Osteocyte (in vitro differentiated cells): Measurements from ENCODE around the gene PHC1. TPM values are rescaled to one million over a fixed set of nuclear protein-coding genes. Genes with fewer than 3 reads are reported as not detected.
"Not testable (repeated sequence)": the region's sequence is repeated elsewhere in the genome, so short reads cannot be mapped to it uniquely, and the experiment has no call there.

Experiments used
- DNase-seq: peaks from one replicate; pipeline ENCODE4 v3.0.0; 2021; ENCODE audit warnings: mixed read lengths; ENCODE audit not compliant: unreplicated experiment; ENCODE audit errors: extremely low spot score
- H3K27ac Mint-ChIP-seq: one replicate; pipeline ENCODE4 v1.8.0; 2021; ENCODE audit warnings: mild to moderate bottlenecking, mixed read lengths; ENCODE audit not compliant: unreplicated experiment
- H3K27me3 Mint-ChIP-seq: one replicate; pipeline ENCODE4 v1.8.0; 2021; ENCODE audit warnings: mixed read lengths; ENCODE audit not compliant: unreplicated experiment
- H3K36me3 Mint-ChIP-seq: one replicate; pipeline ENCODE4 v1.8.0; 2021; ENCODE audit warnings: mixed read lengths; ENCODE audit not compliant: unreplicated experiment
- H3K4me1 Mint-ChIP-seq: one replicate; pipeline ENCODE4 v1.8.0; 2021; ENCODE audit warnings: mixed read lengths; ENCODE audit not compliant: unreplicated experiment
- H3K4me3 Mint-ChIP-seq: one replicate; pipeline ENCODE4 v1.8.0; 2021; ENCODE audit warnings: mild to moderate bottlenecking, moderate library complexity, mixed read lengths; ENCODE audit not compliant: unreplicated experiment
- H3K9me3 Mint-ChIP-seq: one replicate; pipeline ENCODE4 v1.8.0; 2021; ENCODE audit warnings: mixed read lengths; ENCODE audit not compliant: unreplicated experiment
- total RNA-seq: library from RNA; stranded (reverse); gene quantifications from 2 replicates; pipeline ENCODE4 v1.2.1, GENCODE V29; 2021
- TF ChIP-seq, protein P1 (sequence below): fragments of 200-600 bp; sonication (generic); IDR thresholded peaks from 2 replicates; pipeline ENCODE4 v1.5.0; 2021; ENCODE audit warnings: antibody characterized with exemption, mild to moderate bottlenecking, moderate library complexity

Gene PHC1
- total RNA-seq, 1 donor from 2014 or later = 47.0 TPM

DNA sequence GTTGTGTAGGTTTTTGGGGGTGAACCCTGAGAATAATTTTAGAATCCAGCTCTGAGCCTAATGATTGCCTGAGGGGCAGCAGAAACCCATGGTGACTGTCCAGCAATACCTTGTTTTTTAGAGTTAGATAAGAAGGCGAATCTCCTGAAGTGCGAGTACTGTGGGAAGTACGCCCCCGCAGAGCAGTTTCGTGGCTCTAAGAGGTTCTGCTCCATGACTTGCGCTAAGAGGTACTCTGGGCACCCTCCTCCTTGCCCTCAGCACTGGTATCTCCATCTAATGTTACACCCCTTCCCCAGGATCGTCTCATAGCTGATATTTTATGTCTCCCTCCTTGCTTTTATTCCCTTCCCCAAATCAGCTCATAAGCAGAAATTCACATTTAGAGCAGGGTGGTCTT is 22.4 kb downstream of the PHC1 start:
- Mint-ChIP-seq H3K4me1 (no peaks in the 10 kb centered on the region), H3K27me3 (no peaks in the 10 kb centered on the region), H3K4me3 (no peak overlapping the region), H3K9me3 (no peaks in the 10 kb centered on the region), H3K27ac (no peak overlapping the region), H3K36me3 (peaks cover 39% of the 10 kb centered on the region)
- DNase-seq = no peak
- TF ChIP-seq, protein P1, sequence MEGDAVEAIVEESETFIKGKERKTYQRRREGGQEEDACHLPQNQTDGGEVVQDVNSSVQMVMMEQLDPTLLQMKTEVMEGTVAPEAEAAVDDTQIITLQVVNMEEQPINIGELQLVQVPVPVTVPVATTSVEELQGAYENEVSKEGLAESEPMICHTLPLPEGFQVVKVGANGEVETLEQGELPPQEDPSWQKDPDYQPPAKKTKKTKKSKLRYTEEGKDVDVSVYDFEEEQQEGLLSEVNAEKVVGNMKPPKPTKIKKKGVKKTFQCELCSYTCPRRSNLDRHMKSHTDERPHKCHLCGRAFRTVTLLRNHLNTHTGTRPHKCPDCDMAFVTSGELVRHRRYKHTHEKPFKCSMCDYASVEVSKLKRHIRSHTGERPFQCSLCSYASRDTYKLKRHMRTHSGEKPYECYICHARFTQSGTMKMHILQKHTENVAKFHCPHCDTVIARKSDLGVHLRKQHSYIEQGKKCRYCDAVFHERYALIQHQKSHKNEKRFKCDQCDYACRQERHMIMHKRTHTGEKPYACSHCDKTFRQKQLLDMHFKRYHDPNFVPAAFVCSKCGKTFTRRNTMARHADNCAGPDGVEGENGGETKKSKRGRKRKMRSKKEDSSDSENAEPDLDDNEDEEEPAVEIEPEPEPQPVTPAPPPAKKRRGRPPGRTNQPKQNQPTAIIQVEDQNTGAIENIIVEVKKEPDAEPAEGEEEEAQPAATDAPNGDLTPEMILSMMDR = no peak

DNA sequence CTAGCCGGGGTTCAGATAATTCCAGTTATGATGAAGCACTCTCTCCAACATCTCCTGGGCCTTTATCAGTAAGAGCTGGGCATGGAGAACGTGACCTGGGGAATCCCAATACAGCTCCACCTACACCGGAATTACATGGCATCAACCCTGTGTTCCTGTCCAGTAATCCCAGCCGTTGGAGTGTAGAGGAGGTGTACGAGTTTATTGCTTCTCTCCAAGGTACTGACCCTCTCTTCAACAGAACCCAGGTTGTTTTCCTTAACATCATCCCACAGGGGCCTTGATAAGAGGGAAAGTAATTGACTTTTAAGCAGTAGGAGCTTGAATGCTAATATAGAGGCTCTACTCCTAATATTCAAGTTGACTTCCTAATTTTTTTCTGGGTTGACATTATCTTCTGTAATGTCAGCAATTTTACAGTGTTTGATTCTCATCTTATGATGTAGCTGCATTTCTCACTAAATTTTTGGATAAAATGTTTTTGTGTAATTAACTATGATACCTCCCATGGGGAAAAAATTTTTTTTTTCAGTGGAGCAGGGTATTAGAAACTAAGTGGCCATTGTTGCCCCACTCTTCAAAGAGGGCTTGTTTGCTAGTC is 23.6 kb downstream of the PHC1 start:
- H3K27ac Mint-ChIP-seq, H3K9me3 Mint-ChIP-seq, H3K27me3 Mint-ChIP-seq, H3K4me1 Mint-ChIP-seq, H3K4me3 Mint-ChIP-seq, DNase-seq: not testable (repeated sequence)
- peaks cover 46% of the 10 kb centered on the region for H3K36me3 Mint-ChIP-seq

DNA sequence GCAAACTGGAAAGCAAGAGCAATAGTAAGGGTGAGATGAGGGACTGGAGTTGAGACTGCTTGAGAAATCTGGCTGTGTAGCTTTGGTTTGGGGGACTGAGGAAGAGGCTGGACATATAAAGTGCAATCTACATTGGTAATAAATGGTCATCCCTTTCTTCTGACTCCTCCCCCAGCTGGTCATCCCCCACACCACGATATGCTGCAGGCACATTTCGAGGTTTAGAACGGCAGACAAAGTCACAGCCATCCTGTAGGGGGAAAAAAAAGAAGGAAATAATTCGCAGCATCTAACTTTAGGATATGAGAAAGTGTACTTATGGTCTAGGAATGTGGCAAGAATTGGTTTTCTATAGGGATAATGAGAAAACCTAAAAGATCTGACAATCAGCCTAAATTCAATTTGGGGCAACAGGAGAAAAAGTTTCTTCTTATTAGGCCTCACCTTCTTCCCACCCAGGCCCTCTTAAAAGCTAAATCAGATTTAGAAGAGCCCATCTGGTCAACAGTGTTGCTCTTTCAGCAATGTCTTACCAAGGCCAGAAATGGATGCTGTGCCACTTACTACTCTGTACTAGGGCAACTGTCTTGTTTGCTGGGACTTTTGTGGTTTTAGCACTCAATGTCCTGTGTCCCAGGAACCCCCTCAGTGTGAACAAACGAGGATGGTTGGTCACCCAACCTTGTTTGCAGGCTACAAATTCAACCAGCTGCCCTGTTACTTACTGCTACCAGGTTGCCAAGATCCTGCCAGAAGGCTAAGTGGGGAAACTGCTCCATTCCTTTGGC is 27.6 kb downstream of the PHC1 start:
- Mint-ChIP-seq H3K4me1 (peaks cover 2% of the 10 kb centered on the region), H3K4me3 (no peak overlapping the region), H3K9me3 (no peaks in the 10 kb centered on the region)

DNA sequence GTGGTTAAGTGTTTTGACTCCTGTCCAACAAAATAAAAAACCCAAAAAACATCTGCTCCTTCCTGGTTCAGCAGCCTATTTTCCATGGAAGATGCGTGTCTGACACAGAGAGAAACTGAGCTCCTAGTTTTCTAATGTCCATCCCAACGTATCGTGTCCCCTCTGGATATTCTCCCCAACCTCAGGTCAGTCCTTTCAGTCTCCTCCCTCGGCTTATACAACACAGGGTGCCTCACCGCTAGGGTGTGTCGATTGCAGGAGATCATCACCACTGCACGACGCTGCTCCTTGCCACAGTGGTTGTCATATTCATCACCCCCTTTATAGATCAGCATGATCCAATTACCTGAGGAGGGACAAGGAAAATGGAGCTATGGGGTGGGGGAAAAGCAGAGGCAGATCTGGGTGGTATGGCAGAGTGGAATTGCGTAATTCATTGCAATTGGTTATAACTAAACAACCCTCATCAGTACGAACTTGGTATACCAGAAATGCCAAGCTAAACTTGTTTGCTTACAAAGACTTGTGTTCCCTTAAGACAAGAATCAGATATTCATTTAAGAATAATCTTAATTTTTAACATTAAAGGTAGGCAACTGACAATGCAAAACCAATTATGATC is 29.4 kb downstream of the PHC1 start:
- H3K36me3 Mint-ChIP-seq = peaks cover 28% of the 10 kb centered on the region

More for the DNA sequence above, 27.6 kb downstream of the PHC1 start:
- DNase-seq = no peak
- peaks cover 35% of the 10 kb centered on the region for H3K36me3 Mint-ChIP-seq
- H3K27me3 Mint-ChIP-seq = no peaks in the 10 kb centered on the region
- TF ChIP-seq, protein P1 = no peak
- no peak overlapping the region for H3K27ac Mint-ChIP-seq

DNA sequence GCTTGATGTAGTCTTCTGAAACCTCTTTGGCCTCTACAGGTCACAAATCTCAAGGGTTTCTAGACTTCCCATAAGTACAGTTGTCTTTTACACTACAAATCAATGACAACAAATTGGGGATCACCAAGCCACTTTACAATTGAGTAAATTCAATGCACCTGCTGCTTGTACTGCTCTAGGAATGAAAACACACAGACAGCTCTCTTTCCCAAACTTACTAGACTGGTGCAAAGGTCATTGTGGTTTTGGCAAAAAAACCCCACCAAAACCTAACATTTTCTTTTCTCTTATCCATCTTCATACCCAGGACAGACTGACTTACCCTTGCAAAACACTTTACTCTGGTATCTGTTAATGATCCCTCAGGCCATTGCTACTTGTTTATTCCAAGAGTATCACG is 32.4 kb downstream of the PHC1 start:
- H3K4me1 Mint-ChIP-seq = peaks cover 28% of the 10 kb centered on the region
- H3K9me3 Mint-ChIP-seq = no peaks in the 10 kb centered on the region
- H3K4me3 Mint-ChIP-seq = no peak overlapping the region
- no peak overlapping the region for H3K27ac Mint-ChIP-seq
- H3K36me3 Mint-ChIP-seq = peaks cover 21% of the 10 kb centered on the region
- no peak for DNase-seq
- no peaks in the 10 kb centered on the region for H3K27me3 Mint-ChIP-seq
- TF ChIP-seq, protein P1 = no peak

More for the DNA sequence above, 29.4 kb downstream of the PHC1 start:
- no peak for DNase-seq
- Mint-ChIP-seq H3K4me3 (no peak overlapping the region), H3K4me1 (peaks cover 16% of the 10 kb centered on the region), H3K27ac (no peak overlapping the region), H3K27me3 (no peaks in the 10 kb centered on the region), H3K9me3 (no peaks in the 10 kb centered on the region)
- TF ChIP-seq, protein P1 = no peak
